GM12892 (cell line): ENCODE data around the gene LYRM4.

Experiments used
- POLR2A ChIP-seq: IDR thresholded peaks from 2 replicates; pipeline ENCODE4 v1.6.1; 2011; ENCODE audit warnings: low read depth, low read length, control low read depth
- TAF1 ChIP-seq: IDR thresholded peaks from 2 replicates; pipeline ENCODE4 v1.6.1; 2011; ENCODE audit warnings: low read depth, mild to moderate bottlenecking, control low read depth, low read length, borderline replicate concordance

DNA sequence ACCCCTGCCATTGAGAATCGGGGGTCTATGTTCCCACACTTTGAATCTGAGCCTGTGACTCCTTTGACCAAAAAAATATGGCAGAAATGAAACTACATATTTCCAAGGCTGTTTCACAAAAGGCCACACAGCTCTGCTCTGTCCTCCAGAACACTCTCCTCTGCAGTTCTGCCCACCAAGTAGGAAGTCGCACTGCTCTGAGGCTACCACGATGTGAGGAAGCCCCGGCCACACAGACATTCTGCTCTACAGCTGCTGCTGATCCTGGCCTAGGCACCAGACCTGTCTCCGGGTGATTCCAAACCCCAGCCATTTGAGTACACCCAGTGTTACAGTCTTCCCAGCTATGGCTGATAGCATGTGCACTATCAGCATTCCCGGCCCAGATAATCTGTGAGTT is 85.1 kb downstream of the LYRM4 start:
- TF ChIP-seq POLR2A (no peak), TAF1 (no peak)
